ENCODE data around the gene EHMT2. TPM values are rescaled to one million over a fixed set of nuclear protein-coding genes. Genes with fewer than 3 reads are reported as not detected.
"Not testable (repeated sequence)": the region's sequence is repeated elsewhere in the genome, so short reads cannot be mapped to it uniquely, and the experiment has no call there.

Gene EHMT2
- 10 to 100 TPM; 45.5 to 46.0 TPM for total RNA-seq

GRCh38 chr6:31897612-31898382 is at the start of gene EHMT2:
EHMT2 (minus strand) TSS chr6:31897698; CDS start chr6:31897677, 21 bp downstream.
- ChIA-PET CTCF (interaction anchor here (0.7 to 1.9 kb wide), 5 partner anchors 8 to 67 kb away, joined by 3 to 18 read pairs (median 5); partner anchors contain the start of gene NEU1), POLR2A (interaction anchor here (0.6 to 3.2 kb wide), 8 partner anchors 14 to 234 kb away, joined by 3 to 15 read pairs (median 4); partner anchors contain the start of genes DXO, MSH5, NELFE and NEU1)
- H3K36me3 Mint-ChIP-seq, result peaks cover 1% of the 10 kb centered on the region
- no peaks in the 10 kb centered on the region for H3K9me3 Mint-ChIP-seq
- no peaks in the 10 kb centered on the region for H3K27me3 Mint-ChIP-seq
- H3K4me3 Mint-ChIP-seq, result peak within 1 kb of the TSS; percentile 94
- H3K4me1 Mint-ChIP-seq (ENCODE audit: low read depth), result peaks cover 34% of the 10 kb centered on the region
- intact Hi-C loops (cut with micrococcal nuclease), result loop anchor here (1.0 to 5.0 kb wide), 4 partner anchors 34 to 233 kb away; partner anchors contain the start of genes GPANK1, NELFE and SKIC2
- peak within 1 kb of the TSS; percentile 94 for H3K27ac Mint-ChIP-seq
- peak; percentile 91 for DNase-seq

GRCh38 chr6:31947070-31947675 is 49.7 kb upstream of the EHMT2 start:
- Mint-ChIP-seq H3K9me3 (no peaks in the 10 kb centered on the region), H3K27me3 (peaks cover 16% of the 10 kb centered on the region), H3K27ac (no peak overlapping the region), H3K4me1 (ENCODE audit: low read depth) (peaks cover 8% of the 10 kb centered on the region), H3K4me3 (no peak overlapping the region), H3K36me3 (no peaks in the 10 kb centered on the region)
- CTCF ChIA-PET, result no interaction called here
- intact Hi-C loops (cut with micrococcal nuclease), result no loop called here
- DNase-seq, result no peak
- POLR2A ChIA-PET, result no interaction called here

GRCh38 chr6:31946370-31946885 is 48.9 kb upstream of the EHMT2 start:
- POLR2A ChIA-PET, result no interaction called here
- H3K9me3 Mint-ChIP-seq, result no peaks in the 10 kb centered on the region
- peaks cover 8% of the 10 kb centered on the region for H3K4me1 Mint-ChIP-seq (ENCODE audit: low read depth)
- H3K36me3 Mint-ChIP-seq, result no peaks in the 10 kb centered on the region
- H3K27me3 Mint-ChIP-seq, result peaks cover 16% of the 10 kb centered on the region
- no peak overlapping the region for H3K4me3 Mint-ChIP-seq
- intact Hi-C loops (cut with micrococcal nuclease), result no loop called here
- H3K27ac Mint-ChIP-seq, result no peak overlapping the region
- CTCF ChIA-PET, result interaction anchor here (1.1 kb wide), 1 partner anchor 101 kb away, joined by 3 read pairs; no protein-coding TSS in a partner anchor
- DNase-seq, result no peak

- CTCF ChIA-PET, result interaction anchor here (1.1 kb wide), 1 partner anchor 102 kb away, joined by 3 read pairs; no protein-coding TSS in a partner anchor
- no peaks in the 10 kb centered on the region for H3K9me3 Mint-ChIP-seq
- DNase-seq, result peak; percentile 24
- POLR2A ChIA-PET, result no interaction called here
- no peak within 1 kb of the TSS for H3K27ac Mint-ChIP-seq
- no peaks in the 10 kb centered on the region for H3K36me3 Mint-ChIP-seq
- intact Hi-C loops (cut with micrococcal nuclease), result no loop called here
- no peak within 1 kb of the TSS for H3K4me3 Mint-ChIP-seq
- peaks cover 16% of the 10 kb centered on the region for H3K27me3 Mint-ChIP-seq
- peaks cover 8% of the 10 kb centered on the region for H3K4me1 Mint-ChIP-seq (ENCODE audit: low read depth)
Observed at GRCh38 chr6:31945507-31946369, 48.2 kb upstream of the EHMT2 start, which contains the start of gene CFB. CFB (plus strand) TSS chr6:31946095; CDS start chr6:31946222, 127 bp downstream.

GRCh38 chr6:31945154-31945506 is 47.6 kb upstream of the EHMT2 start:
- Mint-ChIP-seq H3K27ac (no peak overlapping the region), H3K27me3 (peaks cover 16% of the 10 kb centered on the region), H3K4me3 (no peak overlapping the region), H3K36me3 (no peaks in the 10 kb centered on the region), H3K4me1 (ENCODE audit: low read depth) (peaks cover 8% of the 10 kb centered on the region), H3K9me3 (no peaks in the 10 kb centered on the region)
- POLR2A ChIA-PET, result no interaction called here
- intact Hi-C loops (cut with micrococcal nuclease), result no loop called here
- DNase-seq, result no peak
- CTCF ChIA-PET, result interaction anchor here (1.1 kb wide), 1 partner anchor 102 kb away, joined by 3 read pairs; no protein-coding TSS in a partner anchor

- Mint-ChIP-seq H3K4me3 (no peak overlapping the region), H3K27me3 (peaks cover 16% of the 10 kb centered on the region), H3K36me3 (no peaks in the 10 kb centered on the region), H3K4me1 (ENCODE audit: low read depth) (peaks cover 8% of the 10 kb centered on the region), H3K9me3 (no peaks in the 10 kb centered on the region), H3K27ac (no peak overlapping the region)
- intact Hi-C loops (cut with micrococcal nuclease), result no loop called here
- CTCF ChIA-PET, result interaction anchor here (1.9 kb wide), 1 partner anchor 9 kb away, joined by 5 read pairs; no protein-coding TSS in a partner anchor
- DNase-seq, result no peak
- POLR2A ChIA-PET, result no interaction called here
Observed at GRCh38 chr6:31943742-31944141, 46.2 kb upstream of the EHMT2 start.

GRCh38 chr6:31940256-31940664 is 42.8 kb upstream of the EHMT2 start:
- DNase-seq, result no peak
- H3K27me3 Mint-ChIP-seq, result peaks cover 16% of the 10 kb centered on the region
- peaks cover 2% of the 10 kb centered on the region for H3K4me1 Mint-ChIP-seq (ENCODE audit: low read depth)
- intact Hi-C loops (cut with micrococcal nuclease), result no loop called here
- no peaks in the 10 kb centered on the region for H3K36me3 Mint-ChIP-seq
- POLR2A ChIA-PET, result no interaction called here
- H3K27ac Mint-ChIP-seq, result no peak overlapping the region
- H3K4me3 Mint-ChIP-seq, result no peak overlapping the region
- no peaks in the 10 kb centered on the region for H3K9me3 Mint-ChIP-seq
- CTCF ChIA-PET, result interaction anchor here (1.4 to 2.2 kb wide), 3 partner anchors 12 to 170 kb away, joined by 3 to 7 read pairs (median 3); no protein-coding TSS in a partner anchor

GRCh38 chr6:31935823-31936222 is 38.3 kb upstream of the EHMT2 start:
- H3K27ac Mint-ChIP-seq, result no peak overlapping the region
- ChIA-PET CTCF (interaction anchor here (1.6 kb wide), 1 partner anchor 16 kb away, joined by 5 read pairs; no protein-coding TSS in a partner anchor), POLR2A (no interaction called here)
- H3K4me1 Mint-ChIP-seq (ENCODE audit: low read depth), result no peaks in the 10 kb centered on the region
- H3K36me3 Mint-ChIP-seq, result no peaks in the 10 kb centered on the region
- no peaks in the 10 kb centered on the region for H3K9me3 Mint-ChIP-seq
- intact Hi-C loops (cut with micrococcal nuclease), result no loop called here
- no peak overlapping the region for H3K4me3 Mint-ChIP-seq
- H3K27me3 Mint-ChIP-seq, result peaks cover 2% of the 10 kb centered on the region
- no peak for DNase-seq

- H3K36me3 Mint-ChIP-seq, result no peaks in the 10 kb centered on the region
- ChIA-PET POLR2A (no interaction called here), CTCF (interaction anchor here (1.6 kb wide), 1 partner anchor 17 kb away, joined by 5 read pairs; no protein-coding TSS in a partner anchor)
- no peaks in the 10 kb centered on the region for H3K4me1 Mint-ChIP-seq (ENCODE audit: low read depth)
- no peak for DNase-seq
- peaks cover 2% of the 10 kb centered on the region for H3K27me3 Mint-ChIP-seq
- intact Hi-C loops (cut with micrococcal nuclease), result no loop called here
- H3K9me3 Mint-ChIP-seq, result no peaks in the 10 kb centered on the region
- H3K27ac Mint-ChIP-seq, result no peak overlapping the region
- no peak overlapping the region for H3K4me3 Mint-ChIP-seq
Observed at GRCh38 chr6:31935021-31935420, 37.5 kb upstream of the EHMT2 start.

- no peaks in the 10 kb centered on the region for H3K9me3 Mint-ChIP-seq
- intact Hi-C loops (cut with micrococcal nuclease), result no loop called here
- ChIA-PET POLR2A (no interaction called here), CTCF (no interaction called here)
- peaks cover 2% of the 10 kb centered on the region for H3K27me3 Mint-ChIP-seq
- no peaks in the 10 kb centered on the region for H3K4me1 Mint-ChIP-seq (ENCODE audit: low read depth)
- H3K36me3 Mint-ChIP-seq, result no peaks in the 10 kb centered on the region
- no peak overlapping the region for H3K27ac Mint-ChIP-seq
- no peak for DNase-seq
- H3K4me3 Mint-ChIP-seq, result no peak overlapping the region
Observed at GRCh38 chr6:31933537-31933936, 36.0 kb upstream of the EHMT2 start.

GRCh38 chr6:31932137-31932536 is 34.6 kb upstream of the EHMT2 start:
- H3K4me1 Mint-ChIP-seq (ENCODE audit: low read depth); H3K27me3 Mint-ChIP-seq; H3K9me3 Mint-ChIP-seq; H3K27ac Mint-ChIP-seq; H3K36me3 Mint-ChIP-seq; H3K4me3 Mint-ChIP-seq; POLR2A ChIA-PET; intact Hi-C loops (cut with micrococcal nuclease); CTCF ChIA-PET; DNase-seq: not testable (repeated sequence)

All from activated CD4-positive, alpha-beta memory T cell treated with anti-CD3 and anti-CD28 coated beads for 36 hours (primary cell).